ENCODE results near the gene CDC42EP1. TPM values are rescaled to one million over a fixed set of nuclear protein-coding genes. Genes with fewer than 3 reads are reported as not detected.
A peak's percentile ranks its signal among the peaks of the same experiment; 100 is the strongest.
"Not testable (repeated sequence)": the region's sequence is repeated elsewhere in the genome, so short reads cannot be mapped to it uniquely, and the experiment has no call there.

CDC42EP1 gene
- total and polyA plus RNA-seq, 2 experiments from 2014 or later: 83.8 to 122 TPM

DNA sequence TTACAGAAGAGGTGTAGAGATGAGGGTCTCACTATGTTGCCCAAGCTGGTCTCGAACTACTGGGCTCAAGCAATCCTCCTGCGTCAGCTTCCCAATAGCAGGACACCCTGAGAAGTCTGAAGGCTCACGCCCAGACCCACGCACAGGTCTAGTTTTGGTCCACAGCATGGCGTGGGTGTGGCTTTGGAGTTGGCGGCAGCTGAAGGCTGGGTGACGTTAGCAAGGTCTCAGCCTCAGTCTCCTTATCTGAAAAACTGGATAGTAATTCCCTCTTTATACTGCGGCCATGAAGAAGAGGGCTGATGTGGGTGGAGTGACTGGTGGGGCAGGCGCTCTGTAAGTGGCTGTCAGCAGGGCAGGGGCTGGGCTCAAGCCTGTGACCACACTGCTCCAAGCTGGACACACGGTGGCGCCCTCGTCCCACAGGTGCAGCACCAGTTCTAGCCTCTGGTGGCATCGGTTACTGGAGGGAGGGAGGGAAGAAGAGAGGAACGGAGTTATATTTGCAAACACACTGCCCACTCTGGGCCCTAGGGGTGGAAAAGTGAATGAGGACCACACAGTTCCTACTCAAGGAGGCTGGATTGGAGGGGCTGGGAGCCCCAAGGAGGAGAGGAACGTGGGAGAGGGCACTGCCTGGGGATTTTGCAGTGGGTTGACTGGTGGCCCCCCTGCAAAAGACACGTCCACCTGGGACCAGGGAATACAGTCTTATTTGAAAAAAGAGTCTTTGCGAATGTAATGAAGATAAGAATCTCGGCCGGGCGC, 21.5 kb upstream of the CDC42EP1 start:
- Histone ChIP-seq H3K9me2 (ENCODE audit: insufficient read depth) (no peaks in the 10 kb centered on the region), H4K20me1 (ENCODE audit: insufficient read depth) (no peaks in the 10 kb centered on the region), H3K4me1 (ENCODE audit: insufficient read depth) (peaks cover 15% of the 10 kb centered on the region), H3K79me2 (ENCODE audit: insufficient read depth) (no peaks in the 10 kb centered on the region), H3F3A (ENCODE audit: insufficient read depth) (peaks cover 18% of the 10 kb centered on the region), H3K27ac (no peak overlapping the region), H3K27me3 (replicated peaks; ENCODE audit: insufficient read depth) (no peaks in the 10 kb centered on the region), H3K36me3 (ENCODE audit: low read depth) (no peaks in the 10 kb centered on the region), H3K4me2 (ENCODE audit: unreplicated experiment) (peak overlapping the region; percentile 60), H2AFZ (peak overlapping the region; percentile 63), H3K9me3 (ENCODE audit: low read depth) (no peaks in the 10 kb centered on the region), H3K4me3 (0 out of 2 replicates have a peak overlapping the region, but pooled peaks have one; percentile 18), H3K9ac (no peak overlapping the region)
- TF ChIP-seq EZH2phosphoT487 (IDR thresholded peaks at IDR 0.05; ENCODE audit: insufficient read depth, low read depth) (no peak), EZH2 (IDR thresholded peaks at IDR 0.05; ENCODE audit: insufficient read depth, poor library complexity, severe bottlenecking) (no peak)
- 12 to 13% methylated on average over 20 of the region's 20 CpGs for WGBS, 2 experiments (ENCODE audit: low coverage in 1 of 2, low lambda C conversion rate in 2 of 2, missing lambda C conversion rate in 2 of 2)
- DNase-seq: peak; percentile 95
- in situ Hi-C loops (cut with MboI): loop anchor here (10.0 kb wide), 1 partner anchor 56 kb away; no protein-coding TSS in a partner anchor

DNA sequence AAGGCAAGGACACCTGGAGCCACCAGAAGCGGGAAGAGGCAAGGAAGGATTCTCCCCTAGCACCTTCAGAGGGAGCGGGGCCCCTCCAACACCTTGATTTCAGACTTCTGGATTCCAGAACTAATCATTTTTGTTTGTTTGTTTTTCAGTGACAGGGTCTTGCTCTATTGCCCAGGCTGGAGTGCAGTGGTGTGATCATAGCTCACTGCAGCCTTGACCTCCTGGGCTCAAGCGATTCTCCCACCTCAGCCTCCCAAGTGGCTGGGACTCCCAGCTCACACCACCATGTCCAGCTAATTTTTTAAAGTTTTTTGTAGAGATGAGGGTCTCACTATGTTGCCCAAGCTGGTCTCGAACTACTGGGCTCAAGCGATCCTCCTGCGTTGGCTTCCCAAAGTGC, 20.5 kb upstream of the CDC42EP1 start:
- not testable (repeated sequence) for H3K9me3 ChIP-seq (ENCODE audit: low read depth); H4K20me1 ChIP-seq (ENCODE audit: insufficient read depth); H2AFZ ChIP-seq; H3F3A ChIP-seq (ENCODE audit: insufficient read depth); H3K9ac ChIP-seq; H3K36me3 ChIP-seq (ENCODE audit: low read depth); H3K27ac ChIP-seq; DNase-seq; H3K4me3 ChIP-seq; H3K79me2 ChIP-seq (ENCODE audit: insufficient read depth); H3K4me1 ChIP-seq (ENCODE audit: insufficient read depth); H3K9me2 ChIP-seq (ENCODE audit: insufficient read depth); H3K4me2 ChIP-seq (ENCODE audit: unreplicated experiment); H3K27me3 ChIP-seq (replicated peaks; ENCODE audit: insufficient read depth)
- WGBS, 2 experiments (ENCODE audit: low coverage in 1 of 2, low lambda C conversion rate in 2 of 2, missing lambda C conversion rate in 2 of 2): 92 to 94% methylated on average over 6 of the region's 6 CpGs
- in situ Hi-C loops (cut with MboI): loop anchor here (10.0 kb wide), 1 partner anchor 55 kb away; no protein-coding TSS in a partner anchor

DNA sequence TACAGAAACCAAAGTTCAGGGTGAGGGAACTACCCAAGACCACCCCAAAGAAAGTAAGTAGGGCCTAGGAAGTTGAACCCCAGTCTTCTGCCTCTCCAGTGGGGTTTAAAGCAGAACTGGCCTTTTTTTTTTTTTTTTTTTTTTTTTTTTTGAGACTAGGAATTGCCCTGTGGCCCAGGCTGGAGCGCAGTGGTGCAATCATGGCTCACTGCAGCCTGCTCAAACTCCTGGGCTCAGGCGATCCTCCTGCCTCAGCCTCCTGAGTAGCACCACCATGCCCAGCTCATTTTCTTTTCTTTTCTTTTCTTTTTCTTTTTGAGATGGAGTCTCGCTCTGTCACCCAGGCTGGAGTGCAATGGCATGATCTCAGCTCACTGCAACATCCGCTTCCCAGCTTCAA, 17.9 kb upstream of the CDC42EP1 start:
- Histone ChIP-seq H2AFZ (peak overlapping the region; percentile 56; the same call in 1 of the 2 replicates), H3K9ac (peak overlapping the region; percentile 5), H3K4me1 (ENCODE audit: insufficient read depth) (peaks cover 26% of the 10 kb centered on the region), H3F3A (ENCODE audit: insufficient read depth) (peaks cover 10% of the 10 kb centered on the region; the same call in 1 of the 2 replicates), H3K4me2 (ENCODE audit: unreplicated experiment) (peak overlapping the region; percentile 27)
- H3K9me3 ChIP-seq (ENCODE audit: low read depth); in situ Hi-C loops (cut with MboI); H3K9me2 ChIP-seq (ENCODE audit: insufficient read depth); H3K4me3 ChIP-seq; H3K27ac ChIP-seq; H4K20me1 ChIP-seq (ENCODE audit: insufficient read depth); H3K36me3 ChIP-seq (ENCODE audit: low read depth); DNase-seq; H3K79me2 ChIP-seq (ENCODE audit: insufficient read depth); H3K27me3 ChIP-seq (replicated peaks; ENCODE audit: insufficient read depth): not testable (repeated sequence)
- 97 to 98% methylated on average over 3 to 4 of the region's 4 CpGs for WGBS, 2 experiments (ENCODE audit: low coverage in 1 of 2, low lambda C conversion rate in 2 of 2, missing lambda C conversion rate in 2 of 2)

DNA sequence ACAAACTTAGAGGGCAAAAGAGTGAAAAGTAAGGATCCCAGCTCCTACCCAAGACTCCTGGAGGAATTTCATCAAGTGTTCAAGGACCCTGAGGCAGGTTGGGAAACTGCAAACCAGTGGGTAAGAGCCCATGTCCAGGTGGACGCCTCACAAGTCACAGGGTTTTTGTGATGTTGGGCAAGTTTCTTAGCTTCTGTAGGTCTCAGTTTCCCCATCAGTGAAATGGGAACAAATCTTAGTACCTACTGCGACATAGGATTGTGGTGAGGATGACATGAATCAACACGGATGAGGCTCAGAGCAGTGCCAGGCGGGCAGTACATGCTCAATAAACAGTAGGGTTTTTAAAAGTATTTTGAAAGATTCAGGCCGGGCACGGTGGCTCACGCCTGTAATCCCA, 17.3 kb upstream of the CDC42EP1 start:
- H3K4me3 ChIP-seq: no peak overlapping the region
- H3K4me1 ChIP-seq (ENCODE audit: insufficient read depth): peaks cover 28% of the 10 kb centered on the region
- no peak for TF ChIP-seq EZH2phosphoT487 (IDR thresholded peaks at IDR 0.05; ENCODE audit: insufficient read depth, low read depth)
- TF ChIP-seq EZH2 (IDR thresholded peaks at IDR 0.05; ENCODE audit: insufficient read depth, poor library complexity, severe bottlenecking): no peak
- in situ Hi-C loops (cut with MboI): no loop called here
- 94% methylated on average over 7 of the region's 7 CpGs for WGBS, 2 experiments (ENCODE audit: low coverage in 1 of 2, low lambda C conversion rate in 2 of 2, missing lambda C conversion rate in 2 of 2)
- H3K9me3 ChIP-seq (ENCODE audit: low read depth): no peaks in the 10 kb centered on the region
- H3K9ac ChIP-seq: no peak overlapping the region
- no peaks in the 10 kb centered on the region for H3K36me3 ChIP-seq (ENCODE audit: low read depth)
- DNase-seq: no peak
- no peak overlapping the region for H3K27ac ChIP-seq
- no peaks in the 10 kb centered on the region for H4K20me1 ChIP-seq (ENCODE audit: insufficient read depth)
- no peaks in the 10 kb centered on the region for H3K27me3 ChIP-seq (replicated peaks; ENCODE audit: insufficient read depth)
- H3F3A ChIP-seq (ENCODE audit: insufficient read depth): peaks cover 12% of the 10 kb centered on the region; the same call in 1 of the 2 replicates
- no peaks in the 10 kb centered on the region for H3K79me2 ChIP-seq (ENCODE audit: insufficient read depth)
- no peaks in the 10 kb centered on the region for H3K9me2 ChIP-seq (ENCODE audit: insufficient read depth)
- H2AFZ ChIP-seq: no peak overlapping the region
- no peak overlapping the region for H3K4me2 ChIP-seq (ENCODE audit: unreplicated experiment)

Measured in GM23248 (cell line).